Endothelial cell of umbilical vein (primary cell): ENCODE measurements around the gene TMEM181. TPM values are rescaled to one million over a fixed set of nuclear protein-coding genes. Genes with fewer than 3 reads are reported as not detected.

ENCODE experiments used
- BruUV-seq: library from RNA; stranded (reverse); fragments of 400-500 nt; replicated peaks from 2 replicates; lab custom pipeline; 2021; lab: Mats Ljungman, UMichigan
- CTCF ChIA-PET: fragments of 300-600, 350-600 bp; sonication (Branson Sonifier 250); formaldehyde crosslinking; loops from one replicate; lab custom pipeline; 2021; ENCODE audit warnings: antibody characterized with exemption, inconsistent platforms; lab: Charles Lee
- POLR2A ChIA-PET: fragments of 300-600, 350-600 bp; sonication (Branson Sonifier 250); formaldehyde crosslinking; loops from one replicate; lab custom pipeline; 2021; ENCODE audit warnings: antibody characterized with exemption, inconsistent platforms; lab: Charles Lee
- DNase-seq: peaks from one replicate; pipeline ENCODE4 v3.0.0-alpha.2; 2011; ENCODE audit warnings: low read depth, low spot score
- FAIRE-seq: peaks from 2 replicates; lab custom pipeline; 2011; peaks lifted over from hg19 to GRCh38; lab: Jason Lieb, UNC
- H2AFZ ChIP-seq: 2 replicates; pipeline ENCODE4 v1.6.0; 2012; ENCODE audit warnings: low read depth, low read length, control low read depth, inconsistent platforms
- H3K27ac ChIP-seq: 2 replicates; pipeline ENCODE4 v1.5.1; 2011; ENCODE audit warnings: low read depth, mild to moderate bottlenecking, control low read depth, low read length, moderate library complexity; ENCODE audit not compliant: insufficient read depth
- H3K27me3 ChIP-seq, 2 experiments: 2 replicates each; pipeline versions ENCODE4 v1.6.0 to v1.6.1; 2011; ENCODE audit warnings: low read length in 2 of 2, mixed read lengths in 1 of 2; ENCODE audit not compliant: control insufficient read depth in 2 of 2, insufficient read depth in 2 of 2
- H3K36me3 ChIP-seq, 2 experiments: 2 replicates in 1 of 2; 3 replicates in 1 of 2; pipeline ENCODE4 v1.5.1; 2011; ENCODE audit warnings: low read length in 2 of 2, mild to moderate bottlenecking in 1 of 2, moderate library complexity in 1 of 2; ENCODE audit not compliant: control insufficient read depth in 2 of 2, insufficient read depth in 2 of 2; ENCODE audit errors: extremely low read depth in 1 of 2
- H3K4me1 ChIP-seq: 3 replicates; pipeline ENCODE4 v1.5.1; 2011; ENCODE audit warnings: mild to moderate bottlenecking, low read length; ENCODE audit not compliant: control insufficient read depth, insufficient read depth; ENCODE audit errors: extremely low read depth
- H3K4me2 ChIP-seq: 2 replicates; pipeline ENCODE4 v1.6.1; 2011; ENCODE audit warnings: low read length, control low read depth, mixed read lengths; ENCODE audit not compliant: insufficient read depth
- H3K4me3 ChIP-seq, 3 experiments: fragments of 200-600 bp in 1 of 3; sonication (generic), shearing (Covaris generic) in 1 of 3; replicated peaks in 1 of 3; 2 replicates each; pipeline ENCODE4 v1.5.1; 2011 to 2016; ENCODE audit warnings: control low read depth in 3 of 3, low read length in 3 of 3, mild to moderate bottlenecking in 2 of 3, inconsistent platforms in 1 of 3, low read depth in 1 of 3, moderate library complexity in 1 of 3; ENCODE audit not compliant: insufficient read depth in 1 of 3
- H3K79me2 ChIP-seq: 2 replicates; pipeline ENCODE4 v1.6.0; 2012; ENCODE audit warnings: low read length, inconsistent platforms; ENCODE audit not compliant: control insufficient read depth, insufficient read depth
- H3K9ac ChIP-seq: replicated peaks from 2 replicates; pipeline ENCODE3; 2011; ENCODE audit warnings: low read length, control low read depth; ENCODE audit not compliant: insufficient read depth; ENCODE audit errors: extremely low read depth
- H3K9me1 ChIP-seq: replicated peaks from 3 replicates; pipeline ENCODE4 v1.6.0; 2011; ENCODE audit warnings: mild to moderate bottlenecking, low read length; ENCODE audit not compliant: control insufficient read depth, insufficient read depth; ENCODE audit errors: extremely low read depth
- H3K9me3 ChIP-seq: replicated peaks from 2 replicates; pipeline ENCODE4 v1.5.1; 2012; ENCODE audit warnings: low read length, inconsistent platforms; ENCODE audit not compliant: control insufficient read depth, insufficient read depth
- H4K20me1 ChIP-seq: replicated peaks from 2 replicates; pipeline ENCODE3; 2011; ENCODE audit warnings: mild to moderate bottlenecking, low read length; ENCODE audit not compliant: control insufficient read depth, insufficient read depth; ENCODE audit errors: extremely low read depth
- CTCF ChIP-seq, 2 donors: IDR thresholded peaks; 1 replicate in 1 of 2; 2 replicates in 1 of 2; pipeline ENCODE4 v1.5.1; 2011; ENCODE audit warnings: low read length in 2 of 2, mild to moderate bottlenecking in 2 of 2, moderate library complexity in 2 of 2, control low read depth in 1 of 2, inconsistent platforms in 1 of 2, low read depth in 1 of 2; ENCODE audit not compliant: insufficient read depth in 1 of 2; ENCODE audit errors: extremely low read depth in 1 of 2
- EZH2 ChIP-seq: IDR thresholded peaks from 2 replicates; pipeline ENCODE4 v1.6.1; 2012; ENCODE audit warnings: borderline replicate concordance, low read depth, mild to moderate bottlenecking, moderate library complexity, low read length, inconsistent platforms; ENCODE audit not compliant: severe bottlenecking
- FOS ChIP-seq: IDR thresholded peaks from 2 replicates; pipeline ENCODE4 v1.6.1; 2011; ENCODE audit warnings: mild to moderate bottlenecking, low read length, moderate library complexity, borderline replicate concordance; ENCODE audit not compliant: insufficient read depth
- GATA2 ChIP-seq: IDR thresholded peaks from 2 replicates; pipeline ENCODE4 v1.7.0; 2011; ENCODE audit warnings: low read depth, mild to moderate bottlenecking, moderate library complexity, mixed read lengths, low read length; ENCODE audit not compliant: insufficient read length, insufficient read depth
- JUN ChIP-seq: IDR thresholded peaks from 2 replicates; pipeline ENCODE4 v1.6.1; 2011; ENCODE audit warnings: borderline replicate concordance, low read depth; ENCODE audit not compliant: insufficient read length, insufficient read depth
- MAX ChIP-seq: IDR thresholded peaks from 2 replicates; pipeline ENCODE4 v1.6.1; 2011; ENCODE audit not compliant: insufficient read depth, insufficient read length
- MYC ChIP-seq: IDR thresholded peaks from one replicate; pipeline ENCODE4 v1.6.1; 2011; ENCODE audit warnings: mild to moderate bottlenecking, low read depth, low read length
- POLR2A ChIP-seq: IDR thresholded peaks from 2 replicates; pipeline ENCODE4 v1.6.1; 2012; ENCODE audit warnings: low read depth, mild to moderate bottlenecking, control low read depth, low read length
- POLR2AphosphoS5 ChIP-seq: IDR thresholded peaks from 2 replicates; pipeline ENCODE4 v1.6.1; 2012; ENCODE audit warnings: low read depth, mild to moderate bottlenecking, control low read depth, low read length, moderate library complexity; ENCODE audit not compliant: insufficient read depth
- dilution Hi-C: fragments of 300-500 bp; cut with MboI; formaldehyde crosslinking; loops from one replicate; pipeline ENCODE4 v1.15.0; 2019; ENCODE audit warnings: low sequenced_read_pairs; ENCODE audit not compliant: extremely low pct_ligation_motif_present
- intact Hi-C: fragments of 100-400 bp; cut with micrococcal nuclease; formaldehyde crosslinking; loops from one replicate; pipeline ENCODE4 v1.10.0; 2022
- polyA plus RNA-seq, 4 experiments: library from polyadenylated mRNA; depleted of rRNA in 3 of 4; stranded (reverse) in 3 of 4; unstranded in 1 of 4; fragments of >200 nt; gene quantifications; 2 replicates each; pipeline versions ENCODE4 v1.2.1 to v1.2.3, GENCODE V29; 2011 to 2012; ENCODE audit warnings: missing spikeins in 1 of 4
- total RNA-seq: library from RNA; stranded (reverse); gene quantifications from 2 replicates; pipeline ENCODE4 v1.2.3, GENCODE V29; 2021

Gene TMEM181
- total and polyA plus RNA-seq, 2 donors (not counting 3 experiments of a cell fraction or from before 2014, with no cell fraction given), result 21.7 to 33.5 TPM

- intact Hi-C loops, result no loop called here
- Histone ChIP-seq H3K79me2 (peaks cover 87% of the 10 kb centered on the region), H4K20me1 (no peaks in the 10 kb centered on the region), H3K4me2 (no peak overlapping the region), H3K36me3 (no peaks in the 10 kb centered on the region), H3K27me3 (no peaks in the 10 kb centered on the region), H3K9ac (no peak overlapping the region), H3K4me3 (no peak overlapping the region), H3K4me1 (peaks cover 19% of the 10 kb centered on the region), H3K9me1 (no peaks in the 10 kb centered on the region), H3K27ac (no peak overlapping the region), H2AFZ (no peak overlapping the region), H3K9me3 (no peaks in the 10 kb centered on the region)
- ChIA-PET POLR2A (no interaction called here), CTCF (interaction anchor here (0.9 to 2.5 kb wide), 2 partner anchors 11 to 345 kb away, joined by 3 to 14 read pairs; no protein-coding TSS in a partner anchor)
- DNase-seq (no peak), FAIRE-seq (no peak)
- dilution Hi-C loops, result no loop called here
- TF ChIP-seq EZH2 (no peak), POLR2AphosphoS5 (no peak), MAX (no peak), GATA2 (no peak), FOS (no peak), CTCF (IDR thresholded peaks at IDR 0.05; ENCODE audit: extremely low read depth in 1 of 2, insufficient read depth in 1 of 2, low read depth in 1 of 2, low read length in 2 of 2) (no peak), MYC (no peak), POLR2A (no peak), JUN (no peak)
- BruUV-seq, result no TSS peak
Measured at GRCh38 chr6:158565482-158566040, 5.7 kb downstream of the TMEM181 start.
